OCI-LY3 (cell line): Measurements from ENCODE around the gene PKLR.

Experiments
- H2AFZ ChIP-seq: fragments of 200-600, 300-600 bp; shearing (Covaris generic); 2 replicates; pipeline ENCODE4 v1.6.0; 2014; ENCODE audit warnings: antibody characterized with exemption, low read depth, low read length
- H3K27ac ChIP-seq: fragments of 200-600, 300-600 bp; sonication (generic); 2 replicates; pipeline ENCODE4 v1.5.1; 2014; ENCODE audit warnings: mild to moderate bottlenecking, low read length, moderate library complexity, mixed read lengths
- H3K27me3 ChIP-seq: fragments of 200-600, 300-600 bp; sonication (generic); 2 replicates; pipeline ENCODE4 v1.6.1; 2014; ENCODE audit warnings: low read depth, low read length, mixed read lengths
- H3K36me3 ChIP-seq: fragments of 200-600, 300-600 bp; sonication (generic); replicated peaks from 2 replicates; pipeline ENCODE3; 2014; ENCODE audit warnings: low read depth, low read length, mixed read lengths
- H3K4me1 ChIP-seq: fragments of 300-600, 200-600 bp; sonication (generic); 2 replicates; pipeline ENCODE4 v1.6.1; 2014; ENCODE audit warnings: low read length, mixed read lengths
- H3K4me2 ChIP-seq: fragments of 200-600, 300-600 bp; sonication (generic); 2 replicates; pipeline ENCODE4 v1.6.1; 2014; ENCODE audit warnings: low read length, mixed read lengths
- H3K4me3 ChIP-seq: fragments of 300-600, 200-600 bp; sonication (generic); 2 replicates; pipeline ENCODE4 v1.5.1; 2014; ENCODE audit warnings: antibody characterized with exemption, mild to moderate bottlenecking, low read length, moderate library complexity
- H3K79me2 ChIP-seq: fragments of 300-600, 200-600 bp; shearing (Covaris generic); 2 replicates; pipeline ENCODE4 v1.6.1; 2014; ENCODE audit warnings: mild to moderate bottlenecking, low read length, mixed read lengths
- H3K9ac ChIP-seq: fragments of 300-600, 200-600 bp; shearing (Covaris generic); 2 replicates; pipeline ENCODE4 v1.6.0; 2014; ENCODE audit warnings: mild to moderate bottlenecking, low read length, moderate library complexity
- H3K9me3 ChIP-seq: fragments of 200-600, 300-600 bp; shearing (Covaris generic); 2 replicates; pipeline ENCODE4 v1.6.1; 2014; ENCODE audit warnings: low read length, mixed read lengths; ENCODE audit not compliant: insufficient read depth
- H4K20me1 ChIP-seq: fragments of 200-600, 300-600 bp; sonication (generic); 2 replicates; pipeline ENCODE4 v1.6.1; 2016; ENCODE audit warnings: low read length, mixed read lengths; ENCODE audit not compliant: insufficient read depth
- EZH2phosphoT487 ChIP-seq: fragments of 200-600 bp; shearing (Covaris generic); IDR thresholded peaks from 2 replicates; pipeline ENCODE4 v1.6.1; 2018; ENCODE audit warnings: antibody characterized with exemption, mixed run types, low read depth
- TF ChIP-seq, protein P1 (sequence below): fragments of 200-600, 300-600 bp; sonication (generic); IDR thresholded peaks from 2 replicates; pipeline ENCODE4 v1.5.1; 2014; ENCODE audit warnings: antibody characterized with exemption, low read length, low read depth

Gene PKLR

DNA sequence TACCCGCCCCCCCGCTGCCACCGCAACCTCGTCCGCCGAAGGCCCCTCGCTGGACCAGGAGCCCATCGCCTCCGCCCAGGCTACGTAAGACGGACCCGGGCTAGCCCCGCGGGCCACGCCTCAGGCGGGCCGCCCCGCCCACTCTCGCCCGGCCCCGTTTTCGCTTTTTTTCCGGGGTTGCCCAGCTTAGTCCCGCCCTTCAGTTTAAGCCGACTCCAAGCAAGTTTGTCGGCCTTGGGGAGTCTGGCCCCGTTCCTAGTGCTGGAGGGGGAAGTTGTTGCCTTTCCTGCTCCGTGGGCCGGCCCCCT is 22.4 kb upstream of the PKLR start:
- Histone ChIP-seq H3K9me3 (no peaks in the 10 kb centered on the region), H2AFZ (peak overlapping the region; percentile 49; the same call in 1 of the 2 replicates), H4K20me1 (peaks cover 19% of the 10 kb centered on the region), H3K27me3 (no peaks in the 10 kb centered on the region), H3K27ac (peak overlapping the region; percentile 82), H3K9ac (peak overlapping the region; percentile 99), H3K4me1 (peaks cover 6% of the 10 kb centered on the region), H3K4me3 (peak overlapping the region; percentile 93), H3K36me3 (peaks cover 22% of the 10 kb centered on the region), H3K79me2 (no peaks in the 10 kb centered on the region), H3K4me2 (peak overlapping the region; percentile 96)
- no peak for TF ChIP-seq EZH2phosphoT487
- TF ChIP-seq, protein P1, sequence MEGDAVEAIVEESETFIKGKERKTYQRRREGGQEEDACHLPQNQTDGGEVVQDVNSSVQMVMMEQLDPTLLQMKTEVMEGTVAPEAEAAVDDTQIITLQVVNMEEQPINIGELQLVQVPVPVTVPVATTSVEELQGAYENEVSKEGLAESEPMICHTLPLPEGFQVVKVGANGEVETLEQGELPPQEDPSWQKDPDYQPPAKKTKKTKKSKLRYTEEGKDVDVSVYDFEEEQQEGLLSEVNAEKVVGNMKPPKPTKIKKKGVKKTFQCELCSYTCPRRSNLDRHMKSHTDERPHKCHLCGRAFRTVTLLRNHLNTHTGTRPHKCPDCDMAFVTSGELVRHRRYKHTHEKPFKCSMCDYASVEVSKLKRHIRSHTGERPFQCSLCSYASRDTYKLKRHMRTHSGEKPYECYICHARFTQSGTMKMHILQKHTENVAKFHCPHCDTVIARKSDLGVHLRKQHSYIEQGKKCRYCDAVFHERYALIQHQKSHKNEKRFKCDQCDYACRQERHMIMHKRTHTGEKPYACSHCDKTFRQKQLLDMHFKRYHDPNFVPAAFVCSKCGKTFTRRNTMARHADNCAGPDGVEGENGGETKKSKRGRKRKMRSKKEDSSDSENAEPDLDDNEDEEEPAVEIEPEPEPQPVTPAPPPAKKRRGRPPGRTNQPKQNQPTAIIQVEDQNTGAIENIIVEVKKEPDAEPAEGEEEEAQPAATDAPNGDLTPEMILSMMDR = no peak

DNA sequence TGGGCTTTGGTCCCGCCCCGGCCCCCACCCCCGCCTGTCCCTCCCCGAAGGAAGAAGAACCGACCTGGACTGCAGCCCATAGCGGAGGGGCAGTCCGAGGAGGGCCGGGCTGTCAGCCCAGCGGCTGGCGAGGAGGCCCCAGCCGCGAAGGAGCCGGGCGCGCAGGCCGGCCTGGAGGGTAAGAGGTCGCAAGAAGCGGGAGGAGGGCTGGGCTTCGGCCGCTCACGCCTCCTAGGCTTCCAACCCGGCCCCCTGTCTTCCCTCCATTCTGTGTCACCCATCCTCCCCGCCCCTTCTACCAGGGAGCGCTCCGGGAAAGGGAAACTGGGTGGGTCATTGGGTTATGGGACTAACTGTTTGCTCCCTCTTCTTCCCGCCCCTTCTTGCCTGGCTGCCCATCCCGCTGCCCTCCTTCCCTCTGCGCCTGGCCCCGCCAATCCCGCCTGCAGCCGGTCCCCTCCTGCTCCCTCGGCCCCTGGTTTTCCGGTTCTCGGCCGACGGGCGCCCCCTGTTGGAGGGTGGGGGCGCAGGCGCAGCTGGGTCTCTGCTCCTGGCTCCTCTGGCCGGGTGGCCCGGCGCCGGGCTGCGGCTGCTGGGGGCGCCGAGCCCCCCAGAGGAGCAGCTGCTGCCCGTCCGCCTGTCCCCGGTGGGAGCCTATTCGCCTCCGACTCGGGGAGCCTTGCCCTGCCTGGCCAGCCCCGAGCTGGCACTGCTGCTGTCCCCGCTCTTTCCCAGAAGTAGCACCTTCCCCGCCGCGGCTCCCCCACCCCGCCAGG is 21.9 kb upstream of the PKLR start:
- H2AFZ ChIP-seq = no peak overlapping the region
- peak overlapping the region; percentile 99 for H3K9ac ChIP-seq
- no peaks in the 10 kb centered on the region for H3K79me2 ChIP-seq
- H3K4me1 ChIP-seq = peaks cover 6% of the 10 kb centered on the region
- peaks cover 27% of the 10 kb centered on the region for H3K36me3 ChIP-seq
- peak overlapping the region; percentile 93 for H3K4me3 ChIP-seq
- no peaks in the 10 kb centered on the region for H3K9me3 ChIP-seq
- H3K4me2 ChIP-seq = peak overlapping the region; percentile 96
- peak overlapping the region; percentile 82 for H3K27ac ChIP-seq
- H4K20me1 ChIP-seq = peaks cover 24% of the 10 kb centered on the region
- H3K27me3 ChIP-seq = no peaks in the 10 kb centered on the region
- TF ChIP-seq, protein P1 = peak; percentile 93
- TF ChIP-seq EZH2phosphoT487 = no peak

DNA sequence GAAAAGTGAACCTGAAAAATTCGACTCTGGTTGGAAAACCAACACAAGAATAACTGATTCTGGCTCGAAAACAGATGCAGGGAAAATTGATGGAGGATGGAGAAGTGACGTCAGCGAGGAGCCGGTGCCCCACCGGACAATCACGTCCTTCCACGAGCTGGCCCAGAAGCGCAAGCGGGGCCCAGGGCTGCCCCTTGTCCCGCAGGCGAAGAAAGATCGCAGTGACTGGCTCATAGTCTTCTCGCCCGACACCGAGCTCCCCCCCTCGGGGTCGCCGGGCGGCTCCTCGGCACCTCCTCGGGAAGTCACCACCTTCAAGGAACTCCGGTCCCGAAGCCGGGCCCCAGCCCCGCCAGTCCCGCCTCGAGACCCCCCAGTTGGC is 21.3 kb upstream of the PKLR start:
- H3K36me3 ChIP-seq = peaks cover 30% of the 10 kb centered on the region
- no peaks in the 10 kb centered on the region for H3K79me2 ChIP-seq
- no peak overlapping the region for H3K9ac ChIP-seq
- peak overlapping the region; percentile 93 for H3K4me3 ChIP-seq
- no peak overlapping the region for H3K27ac ChIP-seq
- peak overlapping the region; percentile 96 for H3K4me2 ChIP-seq
- TF ChIP-seq EZH2phosphoT487 = no peak
- no peak overlapping the region for H2AFZ ChIP-seq
- peaks cover 6% of the 10 kb centered on the region for H3K4me1 ChIP-seq
- H4K20me1 ChIP-seq = peaks cover 28% of the 10 kb centered on the region
- no peaks in the 10 kb centered on the region for H3K9me3 ChIP-seq
- no peaks in the 10 kb centered on the region for H3K27me3 ChIP-seq

DNA sequence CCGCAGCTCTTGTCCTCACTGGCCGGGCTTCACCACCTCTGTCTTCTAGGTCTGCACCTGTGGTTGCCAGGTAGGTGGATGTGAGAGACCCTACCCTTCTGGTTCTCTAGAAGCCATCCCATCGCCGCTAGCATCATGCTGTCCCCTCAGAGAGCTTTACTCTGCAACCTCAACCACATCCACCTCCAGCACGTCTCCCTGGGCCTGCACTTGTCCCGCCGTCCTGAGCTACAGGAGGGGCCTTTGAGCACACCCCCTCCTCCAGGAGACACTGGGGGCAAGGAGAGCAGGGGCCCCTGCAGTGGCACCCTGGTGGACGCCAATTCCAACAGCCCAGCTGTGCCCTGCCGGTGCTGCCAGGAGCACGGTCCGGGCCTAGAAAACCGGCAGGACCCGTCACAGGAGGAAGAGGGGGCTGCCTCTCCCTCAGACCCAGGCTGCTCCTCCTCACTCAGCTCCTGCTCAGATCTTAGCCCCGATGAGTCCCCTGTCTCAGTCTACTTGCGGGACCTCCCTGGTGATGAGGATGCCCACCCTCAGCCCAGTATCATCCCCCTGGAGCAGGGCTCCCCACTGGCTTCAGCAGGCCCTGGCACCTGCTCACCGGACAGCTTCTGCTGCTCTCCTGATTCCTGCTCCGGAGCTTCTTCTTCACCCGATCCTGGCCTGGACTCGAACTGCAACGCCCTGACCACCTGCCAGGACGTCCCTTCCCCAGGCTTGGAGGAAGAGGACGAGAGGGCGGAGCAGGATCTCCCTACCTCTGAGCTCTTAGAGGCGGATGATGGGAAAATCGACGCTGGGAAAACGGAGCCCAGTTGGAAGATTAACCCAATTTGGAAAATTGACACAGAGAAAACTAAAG is 20.6 kb upstream of the PKLR start:
- Histone ChIP-seq H3K4me2 (peak overlapping the region; percentile 96), H3K27ac (no peak overlapping the region), H3K4me1 (peaks cover 9% of the 10 kb centered on the region), H2AFZ (no peak overlapping the region), H3K27me3 (no peaks in the 10 kb centered on the region), H4K20me1 (peaks cover 33% of the 10 kb centered on the region), H3K9ac (no peak overlapping the region), H3K4me3 (peak overlapping the region; percentile 93; the same call in 1 of the 2 replicates), H3K36me3 (peaks cover 37% of the 10 kb centered on the region), H3K9me3 (no peaks in the 10 kb centered on the region), H3K79me2 (no peaks in the 10 kb centered on the region)
- TF ChIP-seq EZH2phosphoT487 = no peak
- TF ChIP-seq, protein P1 = no peak
